ENCODE measurements around the gene SZRD1.
A peak's percentile ranks its signal among the peaks of the same experiment; 100 is the strongest.

Gene SZRD1

DNA sequence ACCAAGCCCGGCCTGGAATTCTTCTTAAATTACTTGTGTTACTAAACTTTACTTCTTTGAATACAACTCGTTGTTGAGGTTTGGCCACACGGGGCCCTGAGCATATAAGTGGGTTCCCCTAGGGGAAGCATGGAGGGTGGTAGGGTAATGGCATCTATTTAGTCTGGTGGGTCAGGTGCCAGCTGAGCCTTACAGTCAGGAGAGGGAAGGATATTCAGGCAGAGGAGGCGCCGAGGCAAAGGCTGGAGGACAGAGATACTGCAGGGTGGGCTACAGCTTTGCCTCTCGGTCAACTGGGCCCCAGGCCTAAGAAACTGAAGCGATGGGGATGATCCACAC, 73.1 kb downstream of the SZRD1 start:
- no peak for DNase-seq (ENCODE audit: low read depth in 2 of 2)

DNA sequence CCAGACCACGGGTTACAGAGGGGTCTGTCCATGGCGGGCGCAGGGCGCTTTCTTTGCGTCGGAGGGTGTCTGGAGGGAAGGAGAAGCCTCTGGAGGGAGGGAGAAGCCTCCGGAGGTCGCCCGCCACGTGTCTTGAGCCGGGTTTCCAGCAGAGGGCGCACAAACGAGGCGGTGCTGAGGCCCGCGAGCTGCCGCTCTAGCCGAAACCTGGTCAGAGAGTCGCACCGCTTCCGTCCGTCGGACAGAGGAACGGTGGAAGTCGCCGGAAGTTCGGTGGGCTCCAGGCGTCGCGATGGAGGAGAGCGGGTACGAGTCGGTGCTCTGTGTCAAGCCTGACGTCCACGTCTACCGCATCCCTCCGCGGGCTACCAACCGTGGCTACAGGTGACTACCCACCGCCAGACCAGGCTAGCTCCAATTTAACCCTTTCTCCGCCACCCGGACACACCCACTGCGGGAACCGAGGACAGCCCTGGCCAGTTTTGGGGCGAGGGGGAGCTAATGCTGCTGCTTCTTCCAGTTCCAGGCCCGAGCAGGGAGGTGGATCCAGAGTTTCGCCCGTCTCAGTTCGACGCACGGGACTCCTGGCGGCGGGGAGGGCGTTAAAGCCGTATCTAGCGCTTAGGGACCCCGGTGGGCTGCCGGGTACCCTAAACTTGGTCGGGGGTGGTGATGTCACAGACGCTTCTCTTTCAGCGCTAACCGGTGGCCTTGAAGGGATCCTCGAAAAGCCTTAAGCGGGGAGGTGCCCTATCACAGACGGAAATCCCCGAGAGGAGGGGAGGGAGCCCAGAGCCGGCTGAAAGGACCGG, 73.6 kb downstream of the SZRD1 start, which contains the start of gene NECAP2:
TSS of gene NECAP2 (plus strand) at position 255 of the 812 bp plus-strand sequence. CDS start at position 293, 38 bp downstream.
- peak; percentile 94 to 95 for DNase-seq (ENCODE audit: low read depth in 2 of 2)

DNA sequence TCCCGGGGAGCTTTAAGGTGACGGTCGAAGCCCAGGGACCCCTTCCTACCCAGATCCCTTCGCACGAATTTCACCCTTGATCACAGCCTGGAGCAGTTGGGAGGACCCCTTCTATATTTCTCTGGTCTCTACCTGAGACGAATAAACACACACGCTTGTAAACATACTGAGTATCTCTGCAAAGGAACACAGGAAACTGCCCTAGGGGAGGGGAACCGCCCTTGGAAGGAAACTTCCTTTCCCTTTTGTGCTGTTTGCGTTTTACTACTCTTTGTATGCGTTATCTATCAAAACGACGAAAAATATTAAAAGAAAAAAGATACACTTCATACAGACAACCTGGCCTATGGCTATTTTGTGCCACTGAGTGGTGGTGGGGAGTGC, 74.2 kb downstream of the SZRD1 start:
- no peak for DNase-seq (ENCODE audit: low read depth in 2 of 2)

DNA sequence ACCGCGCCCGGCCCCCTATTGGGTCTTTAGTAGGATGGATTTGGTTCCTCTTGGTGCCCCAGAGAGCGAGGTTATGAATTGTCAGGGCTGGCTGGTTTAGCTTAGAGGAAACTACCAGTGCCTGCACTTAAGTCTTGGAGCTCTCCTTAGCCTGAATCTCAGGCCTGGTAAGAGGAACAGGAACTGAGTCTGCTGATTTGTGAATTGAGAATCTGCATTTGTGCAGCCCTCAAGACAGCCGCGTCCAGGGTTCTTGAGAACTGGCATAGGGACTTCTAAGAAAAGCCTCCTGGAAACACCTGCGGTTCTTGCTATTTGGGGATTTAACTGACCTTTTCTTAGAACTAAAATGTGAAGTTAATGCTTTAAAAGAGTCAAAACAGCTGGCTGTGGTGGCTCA, 75.2 kb downstream of the SZRD1 start:
- no peak for DNase-seq (ENCODE audit: low read depth in 2 of 2)

DNA sequence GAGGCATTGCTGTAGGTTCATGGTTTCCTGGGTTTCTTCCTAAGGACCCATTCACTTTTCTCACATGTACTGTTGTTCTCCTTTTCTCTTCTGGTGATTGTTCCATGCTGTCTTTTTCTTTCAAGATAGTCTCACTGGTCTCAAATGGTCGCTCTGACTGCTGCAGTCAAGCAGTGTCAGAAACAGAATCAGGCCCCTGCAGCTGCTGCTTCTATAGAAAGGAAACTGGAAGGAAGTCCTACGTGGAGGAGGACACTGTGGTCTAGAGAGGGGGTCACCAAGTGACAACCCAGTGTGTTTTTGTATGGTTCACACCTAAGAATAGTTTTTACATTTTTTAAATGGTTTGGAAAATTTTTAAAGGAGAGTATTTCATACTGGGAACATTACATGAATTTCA, 75.9 kb downstream of the SZRD1 start:
- DNase-seq (ENCODE audit: low read depth in 2 of 2) = no peak

DNA sequence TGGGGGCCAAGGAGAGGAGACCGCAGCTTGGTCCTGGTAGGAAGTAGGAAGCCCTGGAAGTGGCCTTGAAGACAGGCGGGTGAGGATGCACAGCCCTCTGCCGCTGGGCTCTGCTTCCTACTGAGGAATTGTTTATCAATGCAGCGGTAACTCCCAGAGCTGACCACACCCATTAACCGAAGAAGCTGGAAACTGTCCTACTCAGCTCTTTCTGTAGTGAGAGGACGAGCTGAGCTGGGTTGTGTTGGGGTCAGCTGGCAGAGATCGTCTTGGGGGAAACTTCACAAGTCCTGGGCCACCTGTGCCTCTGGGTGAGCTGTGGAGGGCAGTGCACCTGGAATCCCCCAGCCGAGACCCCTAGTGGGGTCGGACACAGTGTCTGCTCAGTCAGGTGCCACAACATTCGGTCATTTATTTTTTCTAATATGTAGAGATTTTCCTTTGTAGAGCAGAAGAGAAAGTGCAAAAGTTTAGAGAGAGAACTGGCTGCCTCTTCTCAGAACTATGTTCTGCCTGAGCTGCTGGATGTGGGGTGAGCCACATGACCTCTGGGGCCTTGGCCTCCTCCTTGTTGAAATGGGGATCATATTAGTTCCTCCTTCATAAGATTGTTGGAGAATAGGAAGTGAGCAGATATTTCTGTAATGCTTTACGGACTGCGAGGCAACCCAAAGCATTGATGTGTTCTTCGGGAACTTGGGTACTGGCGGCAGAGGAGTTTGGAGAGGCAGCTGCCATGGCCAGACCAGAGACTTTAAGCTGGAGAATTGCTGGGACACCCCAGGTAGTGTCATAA, 77.1 kb downstream of the SZRD1 start:
- no peak for DNase-seq (ENCODE audit: low read depth in 2 of 2)

DNA sequence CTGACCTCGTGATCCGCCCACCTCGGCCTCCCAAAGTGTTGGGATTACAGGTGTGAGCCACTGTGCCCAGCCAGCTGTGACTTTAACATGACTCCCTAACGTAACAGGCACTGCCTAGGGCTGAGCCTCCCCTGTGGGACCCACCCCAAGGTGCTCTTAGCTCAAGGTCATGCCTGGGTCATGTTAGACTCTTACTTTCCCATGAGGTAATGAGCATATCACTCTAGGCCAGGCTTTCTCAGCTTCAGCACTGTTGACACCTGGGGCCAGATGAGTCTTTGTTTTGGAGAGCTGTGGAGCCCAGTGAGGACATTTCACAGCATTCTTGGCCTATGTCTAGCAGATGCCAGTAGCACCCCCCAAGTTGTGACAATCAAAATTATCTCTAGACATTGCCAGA, 78.0 kb downstream of the SZRD1 start:
- DNase-seq (ENCODE audit: low read depth in 2 of 2) = no peak

DNA sequence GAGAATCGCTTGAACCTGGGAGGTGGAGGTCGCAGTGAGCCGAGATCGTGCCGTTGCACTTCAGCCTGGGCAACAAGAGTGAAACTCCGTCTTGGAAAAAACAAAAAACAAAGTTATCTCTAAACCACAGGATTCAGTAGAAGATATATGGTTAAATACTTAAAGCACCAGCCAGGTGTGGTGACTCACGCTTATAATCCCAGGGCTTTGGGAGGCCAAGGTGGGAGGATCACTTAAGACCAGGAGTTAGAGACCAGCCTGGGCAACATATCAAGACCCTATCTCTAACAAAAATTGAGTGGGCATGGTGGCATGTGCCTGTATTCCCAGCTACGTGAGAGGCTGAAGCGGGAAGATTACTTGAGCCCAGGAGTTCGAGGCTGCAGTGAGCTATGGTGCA, 79.1 kb downstream of the SZRD1 start:
- DNase-seq (ENCODE audit: low read depth in 2 of 2) = no peak

DNA sequence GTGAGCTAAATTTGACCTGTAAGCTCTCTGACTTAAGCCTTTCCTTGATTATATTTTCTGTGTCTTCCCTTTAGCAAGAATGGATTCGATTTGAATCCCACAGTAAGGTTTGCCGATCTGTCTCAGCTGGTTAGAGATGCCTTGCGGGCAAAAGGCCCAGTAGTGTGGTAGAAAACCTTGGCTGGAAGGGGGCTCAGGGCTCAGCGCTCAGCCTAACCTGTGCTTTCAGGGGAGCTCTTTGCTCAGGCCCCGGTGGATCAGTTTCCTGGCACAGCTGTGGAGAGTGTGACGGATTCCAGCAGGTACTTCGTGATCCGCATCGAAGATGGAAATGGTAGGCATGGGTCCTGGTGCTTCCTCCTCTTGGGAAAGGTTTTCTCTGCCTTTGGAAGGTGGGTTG, 80.6 kb downstream of the SZRD1 start:
- no peak for DNase-seq (ENCODE audit: low read depth in 2 of 2)
